GM18868 (cell line): ENCODE results near the gene ENTPD7.
"Not testable (repeated sequence)": the region's sequence is repeated elsewhere in the genome, so short reads cannot be mapped to it uniquely, and the experiment has no call there.

Experiments used
- ATAC-seq: cut with Tn5 transposase; IDR thresholded peaks from one replicate; pipeline ENCODE4 v1.9.1; 2021; ENCODE audit warnings: mild to moderate bottlenecking, moderate library complexity; ENCODE audit not compliant: unreplicated experiment

Gene ENTPD7

DNA sequence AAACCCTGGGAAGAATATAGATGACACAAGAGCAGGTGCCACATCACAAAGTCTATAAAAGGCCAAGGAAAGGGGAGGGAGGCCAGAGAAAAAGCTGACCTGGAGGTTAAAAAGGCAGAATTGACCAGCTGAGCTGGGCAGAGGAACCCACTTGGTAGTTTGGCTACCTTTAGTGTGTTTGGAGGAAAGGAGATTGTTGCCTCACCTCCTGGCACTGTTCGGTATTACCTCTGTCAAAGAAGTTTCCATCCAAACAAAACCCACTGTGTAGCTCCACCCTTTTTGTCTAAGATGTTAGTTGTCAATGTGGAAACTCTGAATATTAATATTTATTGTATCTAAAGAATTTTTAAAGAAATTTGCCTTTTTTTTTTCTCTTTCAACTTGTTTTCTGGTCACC lies 23.4 kb downstream of the ENTPD7 start:
- no peak for ATAC-seq

- peak; percentile 88 for ATAC-seq
Measured at GRCh38 chr10:99685597-99685967, 26.3 kb downstream of the ENTPD7 start.

- ATAC-seq, result no peak
Measured at GRCh38 chr10:99689461-99689860, 30.2 kb downstream of the ENTPD7 start.

DNA sequence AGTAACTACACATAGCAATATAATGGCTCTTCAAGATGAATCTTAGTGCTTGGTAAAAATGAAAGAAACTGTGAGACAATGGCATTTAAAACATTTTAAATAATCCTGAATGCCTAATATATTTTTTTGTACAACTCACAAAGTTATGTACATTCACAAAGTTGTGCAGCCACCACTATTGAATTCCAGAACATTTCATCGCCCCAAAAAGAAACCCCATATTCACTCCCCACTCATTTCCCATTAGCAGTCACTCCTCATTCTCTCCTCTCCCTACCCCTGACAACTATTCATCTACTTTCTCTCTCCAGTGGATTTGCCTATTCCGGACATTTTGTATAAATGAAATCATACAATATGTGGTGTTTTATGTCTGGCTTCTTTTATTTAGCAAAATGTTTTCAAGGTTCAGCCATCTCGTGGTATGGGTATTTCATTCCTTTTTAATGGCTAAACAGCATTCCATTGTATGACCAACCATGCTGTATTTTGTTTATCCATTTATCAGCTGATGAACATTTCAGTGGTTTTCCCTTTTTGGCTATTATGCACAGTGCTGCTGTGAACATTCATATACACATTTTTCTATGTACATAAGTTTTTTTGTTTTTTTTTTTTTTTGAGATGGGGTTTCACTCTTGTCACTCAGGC lies 34.7 kb downstream of the ENTPD7 start:
- ATAC-seq, result no peak

- no peak for ATAC-seq
Measured at GRCh38 chr10:99695761-99696160, 36.5 kb downstream of the ENTPD7 start.

GRCh38 chr10:99698504-99699080 lies 39.3 kb downstream of the ENTPD7 start:
- ATAC-seq, result no peak

DNA sequence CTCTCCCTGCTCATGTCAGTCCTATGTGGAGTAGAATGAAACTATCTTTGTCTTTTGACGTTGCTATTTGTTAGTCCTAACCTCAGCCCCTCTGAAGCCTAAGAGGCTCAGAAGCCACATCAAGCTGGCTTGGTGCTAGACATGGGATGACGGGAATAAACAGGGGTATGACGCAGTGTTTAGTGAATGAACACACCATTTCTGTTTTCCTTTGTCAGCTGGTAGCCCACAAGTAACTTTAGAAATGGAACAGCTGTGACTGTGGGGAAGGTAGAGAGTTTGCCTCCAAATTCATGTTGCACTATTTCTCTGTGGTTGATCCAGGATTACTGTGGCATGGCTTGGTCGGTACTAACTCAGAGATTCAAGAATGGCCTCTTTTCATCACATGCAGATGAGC lies 41.3 kb downstream of the ENTPD7 start:
- no peak for ATAC-seq

GRCh38 chr10:99708428-99709012 lies 49.2 kb downstream of the ENTPD7 start:
- ATAC-seq, result no peak

DNA sequence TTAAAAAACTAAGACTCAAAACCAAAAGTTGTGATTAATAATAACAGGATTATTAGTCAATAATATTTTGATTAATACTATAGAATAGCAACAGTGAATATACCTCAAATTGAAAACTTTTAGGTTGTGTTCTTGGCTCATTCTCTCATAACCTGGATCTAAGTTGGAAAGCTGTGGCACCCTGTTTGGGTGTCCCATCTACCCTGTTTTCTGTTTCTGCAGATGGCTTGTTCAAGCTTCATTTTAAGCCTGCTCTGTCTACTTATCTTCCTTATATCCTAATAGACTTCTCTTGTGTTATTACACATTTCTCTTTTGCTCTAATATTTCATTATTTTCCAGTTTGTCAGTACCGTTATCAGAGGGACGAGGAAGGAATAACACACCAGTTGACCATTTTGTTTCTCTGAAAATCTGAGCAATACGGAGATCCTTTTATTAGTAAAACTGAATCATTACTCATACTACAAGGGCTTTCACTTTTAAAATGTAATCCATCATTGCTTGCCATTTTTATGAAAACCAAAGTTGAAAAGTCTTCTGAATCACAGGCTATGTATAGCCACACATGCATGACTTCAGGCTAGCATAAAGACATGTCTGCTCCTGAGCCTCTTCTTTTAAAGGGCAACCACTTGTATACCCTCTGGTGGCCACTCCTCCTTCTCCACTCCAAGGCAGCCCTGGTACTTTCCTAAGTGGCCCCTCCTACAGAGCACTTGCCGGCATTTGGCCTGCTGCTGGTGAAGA lies 50.3 kb downstream of the ENTPD7 start:
- peak; percentile 91 for ATAC-seq

GRCh38 chr10:99711129-99711719 lies 51.9 kb downstream of the ENTPD7 start:
- ATAC-seq, result peak; percentile 44

- no peak for ATAC-seq
Measured at GRCh38 chr10:99714446-99714845, 55.1 kb downstream of the ENTPD7 start.

- no peak for ATAC-seq
Measured at GRCh38 chr10:99720387-99720786, 61.1 kb downstream of the ENTPD7 start.

DNA sequence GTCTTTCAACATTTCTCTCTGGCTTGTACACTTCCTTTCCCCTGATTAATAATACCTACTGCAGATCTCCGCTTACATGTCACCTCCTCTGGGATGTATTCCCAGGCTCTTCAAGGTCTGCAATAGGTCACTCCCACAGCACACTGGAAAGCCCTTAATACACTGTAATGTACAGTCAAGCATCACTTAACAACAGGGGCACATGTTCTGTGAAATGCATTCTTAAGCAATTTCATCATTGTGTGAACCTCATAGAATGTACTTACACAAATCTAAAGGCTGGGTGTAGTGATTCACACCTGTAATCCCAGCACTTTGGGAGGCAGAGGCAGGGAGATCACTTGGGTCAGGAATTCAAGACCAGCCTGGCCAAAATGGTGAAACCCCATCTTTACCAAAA lies 70.7 kb downstream of the ENTPD7 start:
- ATAC-seq, result no peak

- peak; percentile 39 for ATAC-seq
Measured at GRCh38 chr10:99731306-99732032, 72.2 kb downstream of the ENTPD7 start.

GRCh38 chr10:99732033-99732842 lies 72.9 kb downstream of the ENTPD7 start, which contains the start of the genes COX15 and CUTC:
TSS of gene COX15 (minus strand) at chr10:99732127. CDS start at chr10:99732049, 78 bp downstream.
TSS of gene CUTC (plus strand) at chr10:99732234. CDS start at chr10:99732349, 115 bp downstream.
- peak; percentile 79 for ATAC-seq

DNA sequence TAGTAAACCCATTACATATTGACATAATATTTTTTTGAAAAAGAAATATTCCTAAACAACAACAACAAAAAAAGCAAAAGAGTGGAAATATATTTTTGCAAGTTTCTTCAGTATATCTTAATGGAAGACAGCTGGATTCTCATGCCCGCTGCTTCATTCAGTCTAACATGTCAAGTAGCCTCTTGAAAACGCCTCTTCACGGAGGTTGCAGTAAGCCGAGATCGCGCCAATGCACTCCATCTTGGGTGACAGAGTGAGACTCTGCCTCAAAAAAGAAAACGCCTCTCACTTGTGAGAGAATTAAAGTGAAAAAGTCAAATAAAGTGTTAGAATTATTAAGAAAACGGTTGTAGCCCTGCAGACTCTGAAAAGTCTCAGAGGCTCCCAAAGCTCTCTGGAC lies 74.1 kb downstream of the ENTPD7 start:
- ATAC-seq, result no peak

- ATAC-seq, result not testable (repeated sequence)
Measured at GRCh38 chr10:99734111-99734510, 74.8 kb downstream of the ENTPD7 start.

- ATAC-seq, result no peak
Measured at GRCh38 chr10:99740260-99740659, 81.0 kb downstream of the ENTPD7 start.

GRCh38 chr10:99740933-99741559 lies 81.7 kb downstream of the ENTPD7 start:
- ATAC-seq, result no peak
